Neural cell (in vitro differentiated cells): Measurements from ENCODE around the gene PLD2. TPM values are rescaled to one million over a fixed set of nuclear protein-coding genes. Genes with fewer than 3 reads are reported as not detected.

Source experiments
- H2AFZ ChIP-seq: fragments of 200-600, 300-800 bp; sonication (generic), shearing (Covaris generic); 2 replicates; pipeline ENCODE4 v1.6.0; 2014; ENCODE audit warnings: low read depth, mild to moderate bottlenecking, antibody characterized with exemption, low read length, moderate library complexity
- H3F3A ChIP-seq: fragments of 200-600 bp; shearing (Covaris generic); 2 replicates; pipeline ENCODE4 v1.6.1; 2016; ENCODE audit warnings: mild to moderate bottlenecking, moderate library complexity, mixed read lengths, antibody characterized with exemption, low read length; ENCODE audit not compliant: insufficient read depth, poor library complexity, severe bottlenecking
- H3K27ac ChIP-seq: fragments of 200-600, 300-800 bp; sonication (generic), shearing (Covaris generic); 2 replicates; pipeline ENCODE4 v1.5.1; 2014; ENCODE audit warnings: mild to moderate bottlenecking, low read length, moderate library complexity
- H3K27me3 ChIP-seq: fragments of 300-800, 200-600 bp; sonication (generic), shearing (Covaris generic); 2 replicates; pipeline ENCODE4 v1.6.0; 2014; ENCODE audit warnings: mild to moderate bottlenecking, low read depth, low read length, moderate library complexity; ENCODE audit not compliant: insufficient read depth
- H3K36me3 ChIP-seq: fragments of 300-800, 200-600 bp; sonication (generic), shearing (Covaris generic); 2 replicates; pipeline ENCODE4 v1.5.1; 2014; ENCODE audit warnings: mild to moderate bottlenecking, antibody characterized with exemption, low read length, moderate library complexity; ENCODE audit not compliant: insufficient read depth
- H3K4me2 ChIP-seq: fragments of 300-800, 200-600 bp; sonication (generic), shearing (Covaris generic); 2 replicates; pipeline ENCODE4 v1.6.0; 2014; ENCODE audit warnings: mild to moderate bottlenecking, low read length
- H3K4me3 ChIP-seq: fragments of 300-800, 200-600 bp; sonication (generic), shearing (Covaris generic); 2 replicates; pipeline ENCODE4 v1.5.1; 2014; ENCODE audit warnings: mild to moderate bottlenecking, low read length, moderate library complexity
- H3K79me2 ChIP-seq: fragments of 200-600 bp; shearing (Covaris generic); replicated peaks from 2 replicates; pipeline ENCODE4 v1.6.0; 2014; ENCODE audit warnings: mild to moderate bottlenecking, low read length, moderate library complexity; ENCODE audit not compliant: insufficient read depth
- H3K9ac ChIP-seq: fragments of 300-800, 200-600 bp; sonication (generic), shearing (Covaris generic); 2 replicates; pipeline ENCODE4 v1.6.1; 2016; ENCODE audit warnings: mild to moderate bottlenecking, low read length, mixed read lengths
- H3K9me2 ChIP-seq: fragments of 200-600 bp; shearing (Covaris generic); 2 replicates; pipeline ENCODE4 v1.6.1; 2016; ENCODE audit warnings: mild to moderate bottlenecking, low read length, mixed read lengths; ENCODE audit not compliant: insufficient read depth
- H3K9me3 ChIP-seq: fragments of 200-600, 300-800 bp; sonication (generic), shearing (Covaris generic); 2 replicates; pipeline ENCODE4 v1.6.1; 2016; ENCODE audit warnings: mild to moderate bottlenecking, mixed run types, low read length, moderate library complexity, mixed read lengths
- H4K20me1 ChIP-seq: fragments of 200-600 bp; shearing (Covaris generic); 2 replicates; pipeline ENCODE4 v1.6.1; 2016; ENCODE audit warnings: mild to moderate bottlenecking, mixed run types; ENCODE audit not compliant: insufficient read depth
- CTCF ChIP-seq: fragments of 450-650 bp; IDR thresholded peaks from 2 replicates; pipeline ENCODE4 v1.5.1; 2014; ENCODE audit warnings: antibody characterized with exemption, mild to moderate bottlenecking, moderate library complexity; ENCODE audit not compliant: poor library complexity, severe bottlenecking
- EP300 ChIP-seq: fragments of 450-650 bp; conservative IDR thresholded peaks from 2 replicates; pipeline ENCODE4 v1.6.1; 2014; ENCODE audit warnings: antibody characterized with exemption, mild to moderate bottlenecking, moderate library complexity; ENCODE audit not compliant: poor library complexity, severe bottlenecking
- EZH2 ChIP-seq: fragments of 200-600, 300-800 bp; shearing (Covaris generic), sonication (generic); IDR thresholded peaks from 2 replicates; pipeline ENCODE4 v1.6.1; 2014; ENCODE audit warnings: antibody characterized with exemption, low read length, borderline replicate concordance, mild to moderate bottlenecking; ENCODE audit not compliant: insufficient read depth, poor library complexity, severe bottlenecking
- MXI1 ChIP-seq: fragments of 450-650 bp; conservative IDR thresholded peaks from 2 replicates; pipeline ENCODE4 v1.6.1; 2014; ENCODE audit warnings: antibody characterized with exemption, mild to moderate bottlenecking; ENCODE audit not compliant: poor library complexity, severe bottlenecking
- POLR2AphosphoS5 ChIP-seq: IDR thresholded peaks from 2 replicates; pipeline ENCODE4 v1.6.1; 2012
- RAD21 ChIP-seq: fragments of 450-650 bp; conservative IDR thresholded peaks from 2 replicates; pipeline ENCODE4 v1.6.1; 2014; ENCODE audit warnings: antibody characterized with exemption, mild to moderate bottlenecking, moderate library complexity
- SMC3 ChIP-seq: fragments of 450-650 bp; conservative IDR thresholded peaks from 2 replicates; pipeline ENCODE4 v1.6.1; 2014; ENCODE audit warnings: antibody characterized with exemption, mild to moderate bottlenecking, moderate library complexity; ENCODE audit not compliant: poor library complexity
- TAF1 ChIP-seq: IDR thresholded peaks from 2 replicates; pipeline ENCODE4 v1.6.1; 2012; ENCODE audit warnings: low read depth
- polyA plus RNA-seq: library from polyadenylated mRNA; depleted of rRNA; stranded (reverse); fragments of >200 nt; gene quantifications from 2 replicates; pipeline ENCODE4 v1.2.3, GENCODE V29; 2014
- TF ChIP-seq, protein P1 (sequence below): IDR thresholded peaks from 2 replicates; pipeline ENCODE4 v1.6.1; 2012; ENCODE audit warnings: borderline replicate concordance

The PLD2 gene
- polyA plus RNA-seq, 1 donor from 2014 or later, result 2.0 TPM

DNA sequence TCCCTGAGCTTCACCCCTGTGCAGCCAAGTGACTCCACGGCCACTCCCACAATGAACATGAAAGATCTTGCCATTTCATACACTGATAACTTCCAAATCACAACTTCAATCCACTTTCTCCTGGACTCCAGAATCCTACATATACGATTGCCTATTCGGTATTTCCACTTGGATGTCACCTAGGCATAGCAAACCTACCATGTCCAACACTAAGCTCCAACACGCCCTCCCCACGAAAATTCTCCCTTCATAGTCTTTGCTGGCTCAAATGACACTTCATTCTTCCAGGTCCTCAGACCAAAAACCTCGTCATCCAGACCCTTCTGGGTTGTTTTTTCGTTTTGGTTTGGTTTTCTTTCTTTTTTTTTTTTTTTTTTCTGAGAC, 16.3 kb upstream of the PLD2 start:
- Histone ChIP-seq H3K9ac (peak overlapping the region; percentile 88), H3F3A (peaks cover 9% of the 10 kb centered on the region), H3K27me3 (no peaks in the 10 kb centered on the region), H4K20me1 (no peaks in the 10 kb centered on the region), H3K4me3 (peak overlapping the region; percentile 79), H3K4me2 (peak overlapping the region; percentile 41), H3K9me2 (no peaks in the 10 kb centered on the region), H3K79me2 (no peaks in the 10 kb centered on the region), H2AFZ (peak overlapping the region; percentile 89), H3K36me3 (no peaks in the 10 kb centered on the region), H3K27ac (peak overlapping the region; percentile 88), H3K9me3 (no peaks in the 10 kb centered on the region)
- no peak for TF ChIP-seq MXI1
- no peak for TF ChIP-seq TAF1
- no peak for TF ChIP-seq RAD21
- no peak for TF ChIP-seq SMC3
- no peak for TF ChIP-seq POLR2AphosphoS5
- TF ChIP-seq, protein P1, sequence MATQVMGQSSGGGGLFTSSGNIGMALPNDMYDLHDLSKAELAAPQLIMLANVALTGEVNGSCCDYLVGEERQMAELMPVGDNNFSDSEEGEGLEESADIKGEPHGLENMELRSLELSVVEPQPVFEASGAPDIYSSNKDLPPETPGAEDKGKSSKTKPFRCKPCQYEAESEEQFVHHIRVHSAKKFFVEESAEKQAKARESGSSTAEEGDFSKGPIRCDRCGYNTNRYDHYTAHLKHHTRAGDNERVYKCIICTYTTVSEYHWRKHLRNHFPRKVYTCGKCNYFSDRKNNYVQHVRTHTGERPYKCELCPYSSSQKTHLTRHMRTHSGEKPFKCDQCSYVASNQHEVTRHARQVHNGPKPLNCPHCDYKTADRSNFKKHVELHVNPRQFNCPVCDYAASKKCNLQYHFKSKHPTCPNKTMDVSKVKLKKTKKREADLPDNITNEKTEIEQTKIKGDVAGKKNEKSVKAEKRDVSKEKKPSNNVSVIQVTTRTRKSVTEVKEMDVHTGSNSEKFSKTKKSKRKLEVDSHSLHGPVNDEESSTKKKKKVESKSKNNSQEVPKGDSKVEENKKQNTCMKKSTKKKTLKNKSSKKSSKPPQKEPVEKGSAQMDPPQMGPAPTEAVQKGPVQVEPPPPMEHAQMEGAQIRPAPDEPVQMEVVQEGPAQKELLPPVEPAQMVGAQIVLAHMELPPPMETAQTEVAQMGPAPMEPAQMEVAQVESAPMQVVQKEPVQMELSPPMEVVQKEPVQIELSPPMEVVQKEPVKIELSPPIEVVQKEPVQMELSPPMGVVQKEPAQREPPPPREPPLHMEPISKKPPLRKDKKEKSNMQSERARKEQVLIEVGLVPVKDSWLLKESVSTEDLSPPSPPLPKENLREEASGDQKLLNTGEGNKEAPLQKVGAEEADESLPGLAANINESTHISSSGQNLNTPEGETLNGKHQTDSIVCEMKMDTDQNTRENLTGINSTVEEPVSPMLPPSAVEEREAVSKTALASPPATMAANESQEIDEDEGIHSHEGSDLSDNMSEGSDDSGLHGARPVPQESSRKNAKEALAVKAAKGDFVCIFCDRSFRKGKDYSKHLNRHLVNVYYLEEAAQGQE, result no peak
- TF ChIP-seq EP300, result no peak
- TF ChIP-seq CTCF, result no peak
- TF ChIP-seq EZH2, result no peak

- no peak overlapping the region for H3K4me2 ChIP-seq
- H3K36me3 ChIP-seq, result no peaks in the 10 kb centered on the region
- H2AFZ ChIP-seq, result no peak overlapping the region
- no peaks in the 10 kb centered on the region for H3K9me3 ChIP-seq
- H4K20me1 ChIP-seq, result no peaks in the 10 kb centered on the region
- no peaks in the 10 kb centered on the region for H3K9me2 ChIP-seq
- no peak for TF ChIP-seq EP300
- TF ChIP-seq RAD21, result no peak
- no peak for TF ChIP-seq TAF1
- H3F3A ChIP-seq, result peaks cover 9% of the 10 kb centered on the region
- no peaks in the 10 kb centered on the region for H3K27me3 ChIP-seq
- peaks cover 14% of the 10 kb centered on the region for H3K79me2 ChIP-seq
- peak overlapping the region; percentile 84 for H3K27ac ChIP-seq
- no peak overlapping the region for H3K4me3 ChIP-seq
- no peak overlapping the region for H3K9ac ChIP-seq
Observed at GRCh38 chr17:4795168-4795567, 11.8 kb upstream of the PLD2 start.

DNA sequence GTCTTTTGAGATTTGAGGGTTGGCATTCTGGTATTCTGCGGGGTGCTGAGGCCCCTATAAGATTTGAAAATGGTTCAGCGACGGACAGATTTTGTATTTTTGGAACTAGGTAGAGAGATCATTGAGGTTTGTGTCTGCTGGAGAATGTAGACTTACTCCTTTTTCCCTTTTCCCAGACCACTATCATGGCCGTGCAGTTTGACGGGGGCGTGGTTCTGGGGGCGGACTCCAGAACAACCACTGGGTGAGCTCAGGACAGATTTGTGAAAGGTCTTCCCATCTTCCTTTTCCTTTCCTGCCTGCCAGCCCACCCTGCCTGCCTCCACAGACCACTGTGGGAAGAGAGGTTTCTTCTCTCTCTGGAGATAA, 10.4 kb upstream of the PLD2 start:
- H3K27ac ChIP-seq, result peak overlapping the region; percentile 84
- TF ChIP-seq EZH2 (no peak), POLR2AphosphoS5 (no peak), EP300 (no peak), CTCF (no peak), TAF1 (no peak), MXI1 (no peak), RAD21 (no peak), SMC3 (no peak)
- TF ChIP-seq, protein P1, result no peak

More for the DNA sequence above, 10.4 kb upstream of the PLD2 start:
- H3K79me2 ChIP-seq, result peaks cover 14% of the 10 kb centered on the region
- no peaks in the 10 kb centered on the region for H3K27me3 ChIP-seq
- no peaks in the 10 kb centered on the region for H4K20me1 ChIP-seq
- H3K9me2 ChIP-seq, result no peaks in the 10 kb centered on the region
- H3K4me3 ChIP-seq, result peak overlapping the region; percentile 74
- H3F3A ChIP-seq, result no peaks in the 10 kb centered on the region
- peak overlapping the region; percentile 84 for H3K9ac ChIP-seq
- no peaks in the 10 kb centered on the region for H3K9me3 ChIP-seq
- peak overlapping the region; percentile 81 for H2AFZ ChIP-seq
- H3K4me2 ChIP-seq, result peak overlapping the region; percentile 71
- no peaks in the 10 kb centered on the region for H3K36me3 ChIP-seq
